ENCODE measurements around the gene SERP1. TPM values are rescaled to one million over a fixed set of nuclear protein-coding genes. Genes with fewer than 3 reads are reported as not detected.
A peak's percentile ranks its signal among the peaks of the same experiment; 100 is the strongest.

SERP1 gene
- total RNA-seq, 1 experiment from 2014 or later = 91.7 TPM

GRCh38 chr3:150555859-150556436 lies 9.7 kb upstream of the SERP1 start:
- intact Hi-C loops (cut with micrococcal nuclease; ENCODE audit: unreplicated experiment) = no loop called here
- DNase-seq (ENCODE audit: low spot score) = no peak

GRCh38 chr3:150547045-150547741 lies 897 bp upstream of the SERP1 start:
- peak overlapping the region; percentile 74 for H3K4me3 ChIP-seq (ENCODE audit: low read depth, low read length, poor library complexity, severe bottlenecking)
- H3K27me3 ChIP-seq (replicated peaks; ENCODE audit: insufficient read depth, low read depth, low read length, poor library complexity) = no peaks in the 10 kb centered on the region
- peak overlapping the region; percentile 98 for H3K27ac ChIP-seq (ENCODE audit: low read depth, low read length, poor library complexity, severe bottlenecking)
- H3K4me1 ChIP-seq (ENCODE audit: insufficient read depth, low read length, poor library complexity, severe bottlenecking) = peaks cover 18% of the 10 kb centered on the region
- no peak for TF ChIP-seq EZH2 (IDR thresholded peaks at IDR 0.05; ENCODE audit: borderline replicate concordance, low read depth, low read length, poor library complexity, severe bottlenecking)
- TF ChIP-seq CTCF (conservative IDR thresholded peaks at IDR 0.05; ENCODE audit: low read depth, low read length) = no peak
- TSS peak; percentile 83 for BruUV-seq (replicated peaks)
- DNase-seq (ENCODE audit: low spot score) = no peak
- intact Hi-C loops (cut with micrococcal nuclease; ENCODE audit: unreplicated experiment) = loop anchor here (2.0 to 5.0 kb wide), 2 partner anchors 138 to 215 kb away; partner anchors contain the start of genes SIAH2 and TSC22D2
- H3K9me3 ChIP-seq (ENCODE audit: low read depth, low read length, poor library complexity, severe bottlenecking) = no peaks in the 10 kb centered on the region
- CTCF ChIA-PET = no interaction called here
- H3K36me3 ChIP-seq (ENCODE audit: insufficient read depth, low read length, poor library complexity, severe bottlenecking) = peaks cover 21% of the 10 kb centered on the region
- POLR2A ChIA-PET (ENCODE audit: low non-redundant PET) = no interaction called here

More at GRCh38 chr3:150555859-150556436, 9.7 kb upstream of the SERP1 start:
- ChIA-PET POLR2A (ENCODE audit: low non-redundant PET) (no interaction called here), CTCF (no interaction called here)
- Histone ChIP-seq H3K9me3 (ENCODE audit: low read depth, low read length, poor library complexity, severe bottlenecking) (no peaks in the 10 kb centered on the region), H3K4me1 (ENCODE audit: insufficient read depth, low read length, poor library complexity, severe bottlenecking) (no peaks in the 10 kb centered on the region), H3K4me3 (ENCODE audit: low read depth, low read length, poor library complexity, severe bottlenecking) (no peak overlapping the region), H3K27me3 (replicated peaks; ENCODE audit: insufficient read depth, low read depth, low read length, poor library complexity) (no peaks in the 10 kb centered on the region), H3K27ac (ENCODE audit: low read depth, low read length, poor library complexity, severe bottlenecking) (no peak overlapping the region), H3K36me3 (ENCODE audit: insufficient read depth, low read length, poor library complexity, severe bottlenecking) (peaks cover 53% of the 10 kb centered on the region)
- TF ChIP-seq CTCF (conservative IDR thresholded peaks at IDR 0.05; ENCODE audit: low read depth, low read length) = no peak
- no peak for TF ChIP-seq EZH2 (IDR thresholded peaks at IDR 0.05; ENCODE audit: borderline replicate concordance, low read depth, low read length, poor library complexity, severe bottlenecking)
- no TSS peak for BruUV-seq (replicated peaks)

GRCh38 chr3:150545419-150546225 lies 674 bp downstream of the SERP1 start:
- intact Hi-C loops (cut with micrococcal nuclease; ENCODE audit: unreplicated experiment) = loop anchor here (2.0 to 5.0 kb wide), 2 partner anchors 137 to 217 kb away; partner anchors contain the start of genes SIAH2 and TSC22D2
- ChIA-PET POLR2A (ENCODE audit: low non-redundant PET) (interaction anchor here (0.5 to 0.6 kb wide), 2 partner anchors 156 to 548 kb away, joined by 3 read pairs; no protein-coding TSS in a partner anchor), CTCF (interaction anchor here (0.7 kb wide), 1 partner anchor 136 kb away, joined by 3 read pairs; no protein-coding TSS in a partner anchor)
- peaks cover 18% of the 10 kb centered on the region for H3K4me1 ChIP-seq (ENCODE audit: insufficient read depth, low read length, poor library complexity, severe bottlenecking)
- H3K27ac ChIP-seq (ENCODE audit: low read depth, low read length, poor library complexity, severe bottlenecking) = peak overlapping the region; percentile 98
- DNase-seq (ENCODE audit: low spot score) = peak; percentile 52
- TF ChIP-seq EZH2 (IDR thresholded peaks at IDR 0.05; ENCODE audit: borderline replicate concordance, low read depth, low read length, poor library complexity, severe bottlenecking) = no peak
- no peak for TF ChIP-seq CTCF (conservative IDR thresholded peaks at IDR 0.05; ENCODE audit: low read depth, low read length)
- no peaks in the 10 kb centered on the region for H3K27me3 ChIP-seq (replicated peaks; ENCODE audit: insufficient read depth, low read depth, low read length, poor library complexity)
- no TSS peak for BruUV-seq (replicated peaks)
- peak overlapping the region; percentile 74 for H3K4me3 ChIP-seq (ENCODE audit: low read depth, low read length, poor library complexity, severe bottlenecking)
- peaks cover 30% of the 10 kb centered on the region for H3K36me3 ChIP-seq (ENCODE audit: insufficient read depth, low read length, poor library complexity, severe bottlenecking)
- no peaks in the 10 kb centered on the region for H3K9me3 ChIP-seq (ENCODE audit: low read depth, low read length, poor library complexity, severe bottlenecking)
